SK-MEL-5 (cell line): ENCODE data around the gene INS. TPM values are rescaled to one million over a fixed set of nuclear protein-coding genes. Genes with fewer than 3 reads are reported as not detected.

Experiments used
- DNase-seq: peaks from one replicate; pipeline ENCODE4 v3.0.0-alpha.2; 2016; ENCODE audit warnings: low read depth, low spot score
- in situ Hi-C: cut with HindIII; loops from 2 replicates; pipeline ENCODE4 v1.10.0; 2016; ENCODE audit warnings: low sequenced_read_pairs, high pct_unique_total_duplicates, low pct_unique_long_range_greater_than_20kb
- small RNA-seq, 2 experiments: library from RNA; depleted of rRNA; stranded (forward); fragments of <200 nt; gene quantifications; one replicate each; pipeline ENCODE3, GENCODE V24; 2014
- total RNA-seq: library from RNA; depleted of rRNA; stranded (reverse); fragments of >200 nt; shearing (Covaris generic); gene quantifications from 2 replicates; pipeline ENCODE4 v1.2.3, GENCODE V29; 2014; rRNA removed

Gene INS
- total RNA-seq, 1 experiment from 2014 or later = not detected

DNA sequence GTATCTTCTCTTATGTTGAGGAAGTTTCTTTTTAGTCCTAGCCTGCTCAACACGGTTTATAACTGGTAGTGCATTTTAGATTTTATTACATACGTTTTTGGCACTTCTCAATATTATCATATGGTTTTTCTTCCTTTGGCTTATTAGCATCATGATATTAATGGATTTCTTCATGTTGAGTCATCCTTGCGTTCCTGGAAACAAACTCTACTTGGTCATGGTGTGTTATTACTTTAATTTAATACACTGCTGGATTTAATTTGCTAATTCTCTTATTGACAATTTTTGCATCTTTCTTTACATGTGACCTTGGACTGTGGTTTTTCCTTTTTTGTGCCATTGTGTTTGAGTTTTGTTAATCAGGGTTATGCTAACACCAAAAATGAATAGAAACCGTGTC, 42.3 kb downstream of the INS start:
- in situ Hi-C loops = no loop called here
- DNase-seq = no peak

GRCh38 chr11:2116680-2117079, 44.3 kb downstream of the INS start:
- DNase-seq = no peak
- in situ Hi-C loops = no loop called here

DNA sequence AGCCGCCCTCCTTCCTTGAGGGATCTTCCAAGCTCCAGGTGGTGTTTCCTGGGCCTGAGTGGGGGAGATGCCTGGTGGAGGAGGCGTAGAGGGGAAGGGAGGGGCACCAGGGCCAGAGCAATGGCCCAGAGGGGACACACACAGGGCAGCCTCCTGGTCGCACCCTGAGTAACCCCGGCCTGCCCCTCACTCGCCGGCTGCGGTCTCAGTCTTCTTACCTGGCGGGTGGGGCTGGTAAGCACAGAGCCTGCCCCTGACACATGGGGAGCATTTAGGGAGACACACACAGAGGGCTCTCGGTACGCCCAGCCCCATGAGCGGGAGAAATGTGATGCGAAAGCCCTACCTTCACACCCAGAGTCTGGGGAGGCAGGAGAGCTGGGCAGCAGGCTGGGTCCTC, 45.7 kb downstream of the INS start:
- DNase-seq = no peak
- in situ Hi-C loops = no loop called here

DNA sequence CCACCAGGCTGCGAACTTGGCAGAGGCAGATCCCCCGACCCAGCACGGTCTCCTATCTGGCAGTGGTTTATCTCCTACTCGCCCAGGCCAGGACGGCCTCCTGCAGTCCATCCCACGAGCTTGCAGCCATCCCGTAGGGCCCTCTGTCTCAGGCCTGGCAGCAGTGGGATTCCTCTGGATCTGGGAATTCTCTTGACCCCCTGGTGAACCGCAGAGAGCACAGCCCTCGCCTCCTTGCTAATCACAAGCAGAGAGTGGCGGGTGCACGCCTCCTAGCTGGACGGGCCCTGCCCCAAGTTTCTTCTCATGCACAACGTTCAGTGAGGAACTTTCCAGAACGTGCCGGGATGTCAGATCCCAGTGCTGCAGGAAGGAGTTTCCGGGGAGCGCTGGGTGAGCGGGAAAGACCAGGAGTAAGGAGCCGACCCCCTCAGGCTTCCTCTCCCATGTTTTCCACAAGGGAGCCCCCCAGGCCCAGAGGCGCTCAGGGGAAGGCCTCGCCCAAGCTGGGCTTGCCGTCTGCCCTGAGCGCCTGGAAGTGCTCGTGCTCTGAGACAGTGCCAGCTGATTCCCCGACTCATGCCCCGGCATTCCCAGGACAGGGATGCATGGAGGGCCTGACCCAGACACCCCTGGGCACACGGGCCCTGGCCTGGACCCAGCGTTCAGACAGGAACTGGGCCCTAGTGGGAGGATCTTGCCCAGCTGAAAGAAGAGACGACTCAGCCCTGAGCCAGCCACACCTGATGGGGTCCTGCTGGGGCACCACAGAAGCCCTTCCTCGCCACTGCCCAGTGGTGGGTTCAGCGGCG, 46.4 kb downstream of the INS start:
- in situ Hi-C loops = no loop called here

DNA sequence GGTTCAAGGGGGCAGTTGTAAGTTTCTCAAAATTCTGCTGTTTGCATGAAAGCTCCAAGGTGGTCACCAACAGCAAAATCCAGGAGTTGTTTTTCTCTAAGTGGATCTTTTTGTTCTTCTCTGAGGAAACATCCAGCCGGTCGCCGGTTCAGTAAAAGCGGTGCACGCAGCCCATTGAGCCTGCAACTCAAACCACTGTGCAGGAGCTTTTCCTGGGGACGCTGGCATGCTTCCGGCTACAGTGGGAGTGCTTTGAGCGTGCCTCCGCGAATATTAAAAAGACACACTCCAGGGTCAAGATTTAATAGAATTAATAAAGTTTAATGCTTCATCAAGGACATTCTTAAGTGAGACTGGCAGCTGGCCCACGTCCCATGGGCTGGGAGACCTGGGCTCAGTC, 47.2 kb downstream of the INS start:
- DNase-seq = no peak
- in situ Hi-C loops = no loop called here

More for the DNA sequence above, 46.4 kb downstream of the INS start:
- DNase-seq = no peak

- in situ Hi-C loops = no loop called here
- DNase-seq = no peak
These were observed 50.5 kb downstream of the INS start for GRCh38 chr11:2110521-2110920.

Small RNA genes lying within 50 kb of the gene (small RNA-seq; reads per million reads assigned to genes)
- gene MIR4686 (0 reads per million in 2 experiments), gene MIR483 (0 reads per million in 2 experiments)

Other genes starting within 250 kb of the INS start
- gene TNNT3, start 241.5 kb downstream of the INS start, total RNA-seq = not detected in 2 replicates
- gene MRPL23, start 213.9 kb downstream of the INS start, total RNA-seq = 169 and 172 TPM in 2 replicates
- gene H19, start 163.4 kb downstream of the INS start, total RNA-seq = 8.8 and 11.1 TPM in 2 replicates
- gene IGF2, start 21.8 kb downstream of the INS start, total RNA-seq = 0.03 and 0.27 TPM in 2 replicates
- gene TH, start 10.6 kb upstream of the INS start, total RNA-seq = not detected in 2 replicates
- gene ASCL2, start 109.4 kb upstream of the INS start, total RNA-seq = not detected in 2 replicates
- not detected in 2 replicates for gene C11orf21, start 140.7 kb upstream of the INS start, total RNA-seq
- gene TSPAN32, start 140.8 kb upstream of the INS start, total RNA-seq = not detected in 2 replicates
- 132 and 150 TPM in 2 replicates for gene CD81, start 216.1 kb upstream of the INS start, total RNA-seq
- 36.5 and 43.3 TPM in 2 replicates for gene TSSC4, start 239.5 kb upstream of the INS start, total RNA-seq